NB4 (cell line): Measurements from ENCODE around the gene TRA2A.

Experiments
- CTCF ChIP-seq: IDR thresholded peaks from one replicate; pipeline ENCODE4 v1.5.1; 2012; ENCODE audit warnings: low read depth, low read length
- MYC ChIP-seq: IDR thresholded peaks from 2 replicates; pipeline ENCODE4 v1.6.1; 2011; ENCODE audit warnings: low read depth, low read length
- POLR2A ChIP-seq: IDR thresholded peaks from 2 replicates; pipeline ENCODE4 v1.6.1; 2011; ENCODE audit warnings: mild to moderate bottlenecking; ENCODE audit not compliant: insufficient read length; ENCODE audit errors: extremely low read depth

- TF ChIP-seq CTCF (no peak), MYC (no peak), POLR2A (no peak)
Measured at GRCh38 chr7:23476286-23477156, 55.3 kb downstream of the TRA2A start.
